ENCODE results near the gene TYSND1.

TYSND1 gene

DNA sequence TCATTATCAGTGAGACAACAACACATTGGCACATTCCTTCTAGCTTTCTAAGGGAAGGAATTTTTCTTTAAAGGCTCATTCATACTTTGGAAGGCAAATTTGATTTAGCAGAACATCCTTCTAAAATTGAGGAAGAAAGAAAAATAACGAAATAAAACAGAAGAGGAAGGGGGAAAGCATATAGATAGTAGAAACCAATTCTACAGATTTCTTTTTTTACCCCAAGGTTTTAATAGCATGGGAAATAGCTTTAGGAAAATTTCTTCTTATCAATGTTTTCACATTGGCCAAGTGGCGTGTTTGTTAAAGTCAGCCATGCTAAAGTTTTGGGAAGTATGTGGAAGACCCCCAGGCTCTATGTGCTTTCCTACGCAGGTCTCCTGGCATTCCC lies 58.2 kb downstream of the TYSND1 start:
- Histone ChIP-seq H3K36me3 (ENCODE audit: control insufficient read depth, insufficient read depth, low read length) (peaks cover 38% of the 10 kb centered on the region), H3K4me3 (ENCODE audit: low read depth, low read length) (no peak overlapping the region), H3K4me1 (ENCODE audit: control insufficient read depth, insufficient read depth, low read length) (no peaks in the 10 kb centered on the region), H3K9ac (ENCODE audit: low read length) (no peak overlapping the region), H3K9me3 (ENCODE audit: control insufficient read depth, insufficient read depth, low read depth, low read length) (no peaks in the 10 kb centered on the region), H3K27ac (ENCODE audit: low read depth, low read length) (no peak overlapping the region), H3K27me3 (ENCODE audit: control insufficient read depth, insufficient read depth, low read length) (no peaks in the 10 kb centered on the region)
